ENCODE data around the gene DSCAM. TPM values are rescaled to one million over a fixed set of nuclear protein-coding genes. Genes with fewer than 3 reads are reported as not detected.

The DSCAM gene
- total and polyA plus RNA-seq, 10 donors = 0.02 to 2.7 (median 2.0) TPM

DNA sequence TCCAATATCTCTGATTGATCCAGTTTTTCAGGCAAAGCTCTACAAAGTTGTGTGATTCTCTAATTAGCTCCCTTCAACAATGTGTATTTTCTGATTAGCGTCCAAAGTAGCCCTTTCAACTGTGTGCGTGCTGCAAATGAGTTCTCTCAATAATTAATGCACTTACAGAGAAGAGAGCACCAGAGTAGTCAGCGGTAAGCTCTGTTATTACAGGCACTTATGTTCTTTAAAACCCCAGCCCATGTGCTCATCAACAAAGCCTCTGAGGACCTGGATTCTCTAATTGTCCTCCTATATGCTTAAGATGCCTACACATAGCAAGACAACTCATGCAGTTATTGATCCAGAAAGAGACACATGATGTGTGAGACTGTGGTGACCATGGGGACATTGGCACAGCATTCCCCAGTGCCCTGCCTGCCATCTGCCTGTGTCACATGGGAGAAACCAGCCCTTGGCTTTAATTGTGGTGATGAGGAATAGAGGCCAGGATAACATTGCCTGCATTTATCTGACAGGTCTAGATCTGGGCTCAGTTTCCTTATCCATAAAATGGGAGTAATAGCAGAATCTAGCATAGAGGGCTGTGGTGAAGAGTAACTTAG lies 828.0 kb downstream of the DSCAM start:
- DNase-seq = no peak
- Histone ChIP-seq H3K4me1 (no peaks in the 10 kb centered on the region), H3K36me3 (no peaks in the 10 kb centered on the region), H3K27ac (no peak overlapping the region), H3K9me3 (peaks cover 0 to 42% (median 5%) of the 10 kb centered on the region in 8 donors), H3K4me3 (no peak overlapping the region), H3K27me3 (replicated peaks in 1 of 7) (no peaks in the 10 kb centered on the region)
- WGBS, 5 donors = 77 to 95% (median 93%) methylated on average over 3 of the region's 3 CpGs
- TF ChIP-seq POLR2A (IDR thresholded peaks at IDR 0.05) = no peak
- TF ChIP-seq, protein P1, sequence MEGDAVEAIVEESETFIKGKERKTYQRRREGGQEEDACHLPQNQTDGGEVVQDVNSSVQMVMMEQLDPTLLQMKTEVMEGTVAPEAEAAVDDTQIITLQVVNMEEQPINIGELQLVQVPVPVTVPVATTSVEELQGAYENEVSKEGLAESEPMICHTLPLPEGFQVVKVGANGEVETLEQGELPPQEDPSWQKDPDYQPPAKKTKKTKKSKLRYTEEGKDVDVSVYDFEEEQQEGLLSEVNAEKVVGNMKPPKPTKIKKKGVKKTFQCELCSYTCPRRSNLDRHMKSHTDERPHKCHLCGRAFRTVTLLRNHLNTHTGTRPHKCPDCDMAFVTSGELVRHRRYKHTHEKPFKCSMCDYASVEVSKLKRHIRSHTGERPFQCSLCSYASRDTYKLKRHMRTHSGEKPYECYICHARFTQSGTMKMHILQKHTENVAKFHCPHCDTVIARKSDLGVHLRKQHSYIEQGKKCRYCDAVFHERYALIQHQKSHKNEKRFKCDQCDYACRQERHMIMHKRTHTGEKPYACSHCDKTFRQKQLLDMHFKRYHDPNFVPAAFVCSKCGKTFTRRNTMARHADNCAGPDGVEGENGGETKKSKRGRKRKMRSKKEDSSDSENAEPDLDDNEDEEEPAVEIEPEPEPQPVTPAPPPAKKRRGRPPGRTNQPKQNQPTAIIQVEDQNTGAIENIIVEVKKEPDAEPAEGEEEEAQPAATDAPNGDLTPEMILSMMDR (IDR thresholded peaks at IDR 0.05 in 8 of 11, conservative IDR thresholded peaks at IDR 0.05 in 3 of 11) = no peak
- no peak for TF ChIP-seq POLR2AphosphoS5 (IDR thresholded peaks at IDR 0.05)
- intact Hi-C loops (cut with DNase I; ENCODE audit: low total_unique reads) = no loop called here

DNA sequence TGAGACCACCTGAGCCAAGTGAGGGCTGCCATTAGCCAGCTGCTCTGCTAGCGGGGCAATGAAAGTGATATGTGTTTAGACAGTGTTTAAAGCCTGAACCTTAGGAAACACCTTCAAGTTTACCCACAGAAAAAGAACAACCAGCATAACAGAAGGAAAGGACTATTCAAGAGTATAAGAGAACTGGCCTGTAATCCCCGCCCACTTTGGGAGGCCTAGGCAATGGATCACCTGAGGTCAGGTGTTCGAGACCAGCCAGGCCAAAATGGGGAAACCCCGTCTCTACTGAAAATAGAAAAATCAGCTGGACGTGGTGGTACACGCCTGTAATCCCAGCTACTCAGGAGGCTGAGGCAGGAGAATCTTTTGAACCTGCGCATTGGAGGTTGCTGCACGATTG lies 830.3 kb downstream of the DSCAM start:
- H3K27me3 ChIP-seq (replicated peaks in 1 of 7) = no peaks in the 10 kb centered on the region
- H3K27ac ChIP-seq = no peak overlapping the region
- intact Hi-C loops (cut with DNase I; ENCODE audit: low total_unique reads) = no loop called here
- H3K4me3 ChIP-seq = no peak overlapping the region
- 84 to 94% (median 92%) methylated on average over 8 of the region's 8 CpGs for WGBS, 5 donors
- TF ChIP-seq POLR2A (IDR thresholded peaks at IDR 0.05) (no peak), POLR2AphosphoS5 (IDR thresholded peaks at IDR 0.05) (no peak)
- TF ChIP-seq, protein P1 (IDR thresholded peaks at IDR 0.05 in 8 of 11, conservative IDR thresholded peaks at IDR 0.05 in 3 of 11) = no peak
- no peaks in the 10 kb centered on the region for H3K36me3 ChIP-seq
- no peaks in the 10 kb centered on the region for H3K4me1 ChIP-seq
- peaks cover 0 to 53% (median 5%) of the 10 kb centered on the region in 8 donors for H3K9me3 ChIP-seq
- peak; percentile 40 for DNase-seq

DNA sequence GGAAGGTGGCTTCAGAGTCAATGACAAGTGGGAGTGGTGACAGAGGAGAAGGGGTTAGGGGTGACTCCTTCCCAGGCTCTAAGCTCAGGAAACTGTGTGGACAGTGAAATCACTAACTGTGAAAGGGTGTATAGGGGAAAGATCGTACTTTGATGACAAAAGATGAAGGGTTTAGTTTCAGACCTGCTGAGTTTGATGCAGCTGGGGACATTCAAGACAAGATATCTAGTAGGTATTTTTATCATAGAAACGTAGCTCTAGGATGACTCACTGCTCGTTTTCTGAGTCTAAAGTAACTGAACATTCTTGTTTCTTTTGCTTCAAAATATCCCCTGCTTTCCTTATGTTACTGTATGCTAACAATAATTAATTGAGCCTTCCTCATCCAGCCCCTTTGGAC lies 830.7 kb downstream of the DSCAM start:
- Histone ChIP-seq H3K4me3 (no peak overlapping the region), H3K36me3 (no peaks in the 10 kb centered on the region), H3K27me3 (replicated peaks in 1 of 7) (no peaks in the 10 kb centered on the region), H3K4me1 (no peaks in the 10 kb centered on the region), H3K9me3 (peaks cover 0 to 50% (median 5%) of the 10 kb centered on the region in 8 donors), H3K27ac (no peak overlapping the region)
- DNase-seq = no peak
- intact Hi-C loops (cut with DNase I; ENCODE audit: low total_unique reads) = no loop called here
- 53 to 76% (median 66%) methylated on average over 3 of the region's 3 CpGs for WGBS, 5 donors
- TF ChIP-seq POLR2A (IDR thresholded peaks at IDR 0.05) = no peak
- TF ChIP-seq, protein P1 (IDR thresholded peaks at IDR 0.05 in 8 of 11, conservative IDR thresholded peaks at IDR 0.05 in 3 of 11) = no peak
- no peak for TF ChIP-seq POLR2AphosphoS5 (IDR thresholded peaks at IDR 0.05)

DNA sequence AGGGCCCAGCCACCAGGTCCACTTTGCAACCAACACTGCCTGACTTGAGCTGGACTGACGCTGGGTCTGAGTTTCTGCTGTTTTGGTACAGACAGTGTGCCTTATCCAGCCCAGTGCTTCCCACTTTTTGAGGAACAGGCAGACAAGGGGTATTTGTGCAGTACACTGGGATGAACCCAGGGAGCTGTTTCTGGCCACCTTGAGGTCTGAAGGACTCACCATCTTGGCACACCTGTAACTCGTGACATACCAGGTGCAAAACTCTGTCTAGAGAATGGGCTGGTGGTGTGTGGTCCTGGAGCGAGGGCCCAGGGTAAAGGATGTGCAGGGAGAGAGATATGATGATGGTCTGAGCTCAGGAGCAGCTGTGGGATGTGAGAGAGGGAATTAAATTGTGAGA lies 831.1 kb downstream of the DSCAM start:
- intact Hi-C loops (cut with DNase I; ENCODE audit: low total_unique reads) = no loop called here
- no peaks in the 10 kb centered on the region for H3K36me3 ChIP-seq
- no peaks in the 10 kb centered on the region for H3K27me3 ChIP-seq (replicated peaks in 1 of 7)
- H3K9me3 ChIP-seq = peaks cover 0 to 50% (median 5%) of the 10 kb centered on the region in 8 donors
- no peaks in the 10 kb centered on the region for H3K4me1 ChIP-seq
- peak; percentile 38 for DNase-seq
- H3K27ac ChIP-seq = no peak overlapping the region
- 63 to 79% (median 68%) methylated on average over 3 of the region's 3 CpGs for WGBS, 5 donors
- TF ChIP-seq, protein P1 (IDR thresholded peaks at IDR 0.05 in 8 of 11, conservative IDR thresholded peaks at IDR 0.05 in 3 of 11) = no peak
- no peak for TF ChIP-seq POLR2AphosphoS5 (IDR thresholded peaks at IDR 0.05)
- TF ChIP-seq POLR2A (IDR thresholded peaks at IDR 0.05) = no peak
- H3K4me3 ChIP-seq = no peak overlapping the region

All from spleen (tissue), 11 donors.